GM12878 (cell line): ENCODE results near the gene OPN1MW3. TPM values are rescaled to one million over a fixed set of nuclear protein-coding genes. Genes with fewer than 3 reads are reported as not detected.

Source experiments
- CREB1 ChIP-seq: IDR thresholded peaks from 2 replicates; pipeline ENCODE4 v1.6.1; 2012; ENCODE audit warnings: low read depth, mild to moderate bottlenecking, inconsistent platforms
- EZH2 ChIP-seq: IDR thresholded peaks from 2 replicates; pipeline ENCODE4 v1.6.1; 2012; ENCODE audit warnings: low read depth, mild to moderate bottlenecking, control low read depth, inconsistent platforms, low read length, borderline replicate concordance; ENCODE audit not compliant: control insufficient read depth
- SRF ChIP-seq, 2 experiments: IDR thresholded peaks; 2 replicates each; pipeline ENCODE4 v1.6.1; 2011; ENCODE audit warnings: low read depth in 2 of 2, low read length in 2 of 2, mild to moderate bottlenecking in 1 of 2, moderate library complexity in 1 of 2
- TBL1XR1 ChIP-seq: IDR thresholded peaks from 2 replicates; pipeline ENCODE4 v1.6.1; 2012; ENCODE audit warnings: low read depth, low read length, improper control_type of control experiment
- ZNF24 ChIP-seq: fragments of 450-650 bp; IDR thresholded peaks from 2 replicates; pipeline ENCODE4 v1.6.1; 2017; ENCODE audit warnings: antibody characterized with exemption, mild to moderate bottlenecking
- polyA plus RNA-seq, 11 experiments: library from polyadenylated mRNA; depleted of rRNA in 4 of 11; unstranded in 6 of 11; stranded (reverse) in 5 of 11; fragments of >200 nt; fragmentation: Nextera tagmentation in 4 of 11; fragmentation: Illumina TruSeq in 1 of 11; extraction: Ambion mirVana in 4 of 11; extraction: Trizol in 1 of 11; gene quantifications; 1 replicate in 1 of 11; 2 replicates in 10 of 11; pipeline versions ENCODE4 v1.2.1 to v1.2.3, GENCODE V29; 2011 to 2016; ENCODE audit warnings: inconsistent platforms in 2 of 11, missing spikeins in 2 of 11, low read depth in 1 of 11
- total RNA-seq, 4 experiments: library from RNA; depleted of rRNA in 3 of 4; stranded (reverse); fragments of >200 nt in 3 of 4; fragmentation: Illumina TruSeq in 1 of 4; extraction: Trizol in 1 of 4; gene quantifications; 2 replicates each; pipeline versions ENCODE4 v1.2.1 to v1.2.3, GENCODE V29; 2013 to 2021
- TF ChIP-seq, protein P1 (sequence below): fragments of 450-650 bp; IDR thresholded peaks from 2 replicates; pipeline ENCODE4 v1.6.1; 2016; ENCODE audit warnings: mild to moderate bottlenecking

OPN1MW3 gene
- total and polyA plus RNA-seq, 10 of the 15 experiments (the other 5 are each of a cell fraction or from before 2014, with no cell fraction given) = not detected

DNA sequence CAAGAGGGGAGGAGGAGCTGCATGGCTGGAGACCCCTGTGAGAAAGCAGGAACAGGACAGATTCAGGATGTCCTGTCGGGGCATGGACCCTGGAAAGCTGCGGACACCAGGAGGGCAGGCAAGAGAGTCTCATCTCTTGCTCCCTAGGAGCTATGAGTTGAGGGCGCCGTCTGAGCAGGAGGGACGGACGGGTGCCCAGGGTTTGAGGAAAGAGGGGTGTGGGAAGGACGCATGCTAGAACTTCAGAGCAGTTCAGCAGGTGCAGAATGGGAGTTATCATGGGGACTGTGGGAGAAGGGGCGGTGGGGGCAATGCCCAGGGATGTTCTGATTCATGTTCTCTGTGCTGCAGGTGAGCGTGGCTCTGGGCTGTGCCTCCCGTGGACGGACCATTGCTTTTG lies 63.0 kb downstream of the OPN1MW3 start (continued):
- TF ChIP-seq SRF (IDR thresholded peaks at IDR 0.05; ENCODE audit: low read depth in 2 of 2, low read length in 2 of 2) (no peak), EZH2 (no peak), CREB1 (no peak), ZNF24 (no peak), TBL1XR1 (no peak)
- TF ChIP-seq, protein P1, sequence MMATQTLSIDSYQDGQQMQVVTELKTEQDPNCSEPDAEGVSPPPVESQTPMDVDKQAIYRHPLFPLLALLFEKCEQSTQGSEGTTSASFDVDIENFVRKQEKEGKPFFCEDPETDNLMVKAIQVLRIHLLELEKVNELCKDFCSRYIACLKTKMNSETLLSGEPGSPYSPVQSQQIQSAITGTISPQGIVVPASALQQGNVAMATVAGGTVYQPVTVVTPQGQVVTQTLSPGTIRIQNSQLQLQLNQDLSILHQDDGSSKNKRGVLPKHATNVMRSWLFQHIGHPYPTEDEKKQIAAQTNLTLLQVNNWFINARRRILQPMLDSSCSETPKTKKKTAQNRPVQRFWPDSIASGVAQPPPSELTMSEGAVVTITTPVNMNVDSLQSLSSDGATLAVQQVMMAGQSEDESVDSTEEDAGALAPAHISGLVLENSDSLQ = no peak
- TF ChIP-seq, all 136 proteins: peak for 0

Other genes starting within 250 kb of the OPN1MW3 start
Only the 7 nearest of the 19 such genes appear.
- not detected in 2 replicates for gene OPN1LW, start 113.3 kb upstream of the OPN1MW3 start, total RNA-seq (2014; rRNA removed)
- gene OPN1LW, start 113.3 kb upstream of the OPN1MW3 start, total RNA-seq (2014; rRNA removed; fragmentation: Illumina TruSeq; extraction: Trizol) = not detected in 2 replicates
- not detected in 2 replicates for gene OPN1LW, start 113.3 kb upstream of the OPN1MW3 start, total RNA-seq (2021)
- gene OPN1LW, start 113.3 kb upstream of the OPN1MW3 start, polyA plus RNA-seq (2011; rRNA removed) = not detected in 2 replicates
- gene OPN1LW, start 113.3 kb upstream of the OPN1MW3 start, polyA plus RNA-seq (2014; fragmentation: Illumina TruSeq; extraction: Trizol) = not detected in 2 replicates
- not detected for gene OPN1LW, start 113.3 kb upstream of the OPN1MW3 start, polyA plus RNA-seq (2014; fragmentation: Nextera tagmentation; extraction: Ambion mirVana)
- gene OPN1LW, start 113.3 kb upstream of the OPN1MW3 start, polyA plus RNA-seq (2014; rRNA removed) = not detected in 2 replicates
- gene OPN1LW, start 113.3 kb upstream of the OPN1MW3 start, polyA plus RNA-seq (2016; fragmentation: Nextera tagmentation; extraction: Ambion mirVana) = not detected
- not detected in 2 replicates for gene OPN1MW, start 75.0 kb upstream of the OPN1MW3 start, total RNA-seq (2014; rRNA removed)
- gene OPN1MW, start 75.0 kb upstream of the OPN1MW3 start, total RNA-seq (2014; rRNA removed; fragmentation: Illumina TruSeq; extraction: Trizol) = not detected in 2 replicates
- gene OPN1MW, start 75.0 kb upstream of the OPN1MW3 start, total RNA-seq (2021) = not detected in 2 replicates
- not detected in 2 replicates for gene OPN1MW, start 75.0 kb upstream of the OPN1MW3 start, polyA plus RNA-seq (2011; rRNA removed)
- not detected in 2 replicates for gene OPN1MW, start 75.0 kb upstream of the OPN1MW3 start, polyA plus RNA-seq (2014; fragmentation: Illumina TruSeq; extraction: Trizol)
- gene OPN1MW, start 75.0 kb upstream of the OPN1MW3 start, polyA plus RNA-seq (2014; fragmentation: Nextera tagmentation; extraction: Ambion mirVana) = not detected
- gene OPN1MW, start 75.0 kb upstream of the OPN1MW3 start, polyA plus RNA-seq (2014; rRNA removed) = not detected in 2 replicates
- not detected for gene OPN1MW, start 75.0 kb upstream of the OPN1MW3 start, polyA plus RNA-seq (2016; fragmentation: Nextera tagmentation; extraction: Ambion mirVana)
- not detected in 2 replicates for gene OPN1MW2, start 37.8 kb upstream of the OPN1MW3 start, total RNA-seq (2014; rRNA removed)
- not detected in 2 replicates for gene OPN1MW2, start 37.8 kb upstream of the OPN1MW3 start, total RNA-seq (2014; rRNA removed; fragmentation: Illumina TruSeq; extraction: Trizol)
- gene OPN1MW2, start 37.8 kb upstream of the OPN1MW3 start, total RNA-seq (2021) = not detected in 2 replicates
- not detected in 2 replicates for gene OPN1MW2, start 37.8 kb upstream of the OPN1MW3 start, polyA plus RNA-seq (2011; rRNA removed)
- gene OPN1MW2, start 37.8 kb upstream of the OPN1MW3 start, polyA plus RNA-seq (2014; fragmentation: Illumina TruSeq; extraction: Trizol) = not detected in 2 replicates
- not detected for gene OPN1MW2, start 37.8 kb upstream of the OPN1MW3 start, polyA plus RNA-seq (2014; fragmentation: Nextera tagmentation; extraction: Ambion mirVana)
- not detected in 2 replicates for gene OPN1MW2, start 37.8 kb upstream of the OPN1MW3 start, polyA plus RNA-seq (2014; rRNA removed)
- not detected for gene OPN1MW2, start 37.8 kb upstream of the OPN1MW3 start, polyA plus RNA-seq (2016; fragmentation: Nextera tagmentation; extraction: Ambion mirVana)
- not detected in 2 replicates for gene TEX28, start 37.5 kb downstream of the OPN1MW3 start, total RNA-seq (2014; rRNA removed)
- not detected in 2 replicates for gene TEX28, start 37.5 kb downstream of the OPN1MW3 start, total RNA-seq (2014; rRNA removed; fragmentation: Illumina TruSeq; extraction: Trizol)
- gene TEX28, start 37.5 kb downstream of the OPN1MW3 start, total RNA-seq (2021) = not detected in 2 replicates
- gene TEX28, start 37.5 kb downstream of the OPN1MW3 start, polyA plus RNA-seq (2011; rRNA removed) = not detected in 2 replicates
- not detected in 2 replicates for gene TEX28, start 37.5 kb downstream of the OPN1MW3 start, polyA plus RNA-seq (2014; fragmentation: Illumina TruSeq; extraction: Trizol)
- gene TEX28, start 37.5 kb downstream of the OPN1MW3 start, polyA plus RNA-seq (2014; fragmentation: Nextera tagmentation; extraction: Ambion mirVana) = not detected
- not detected in 2 replicates for gene TEX28, start 37.5 kb downstream of the OPN1MW3 start, polyA plus RNA-seq (2014; rRNA removed)
- not detected for gene TEX28, start 37.5 kb downstream of the OPN1MW3 start, polyA plus RNA-seq (2016; fragmentation: Nextera tagmentation; extraction: Ambion mirVana)
- gene TKTL1, start 38.2 kb downstream of the OPN1MW3 start, total RNA-seq (2014; rRNA removed) = not detected in 2 replicates
- not detected in 2 replicates for gene TKTL1, start 38.2 kb downstream of the OPN1MW3 start, total RNA-seq (2014; rRNA removed; fragmentation: Illumina TruSeq; extraction: Trizol)
- gene TKTL1, start 38.2 kb downstream of the OPN1MW3 start, total RNA-seq (2021) = not detected in 2 replicates
- 0.07 TPM in 1 of 2 replicates, not detected in the other for gene TKTL1, start 38.2 kb downstream of the OPN1MW3 start, polyA plus RNA-seq (2011; rRNA removed)
- gene TKTL1, start 38.2 kb downstream of the OPN1MW3 start, polyA plus RNA-seq (2014; fragmentation: Illumina TruSeq; extraction: Trizol) = 0.01 TPM in 1 of 2 replicates, not detected in the other
- not detected for gene TKTL1, start 38.2 kb downstream of the OPN1MW3 start, polyA plus RNA-seq (2014; fragmentation: Nextera tagmentation; extraction: Ambion mirVana)
- not detected in 2 replicates for gene TKTL1, start 38.2 kb downstream of the OPN1MW3 start, polyA plus RNA-seq (2014; rRNA removed)
- not detected for gene TKTL1, start 38.2 kb downstream of the OPN1MW3 start, polyA plus RNA-seq (2016; fragmentation: Nextera tagmentation; extraction: Ambion mirVana)
- 379 and 459 TPM in 2 replicates for gene FLNA, start 117.1 kb downstream of the OPN1MW3 start, total RNA-seq (2014; rRNA removed)
- gene FLNA, start 117.1 kb downstream of the OPN1MW3 start, total RNA-seq (2014; rRNA removed; fragmentation: Illumina TruSeq; extraction: Trizol) = 128 and 137 TPM in 2 replicates
- 617 and 643 TPM in 2 replicates for gene FLNA, start 117.1 kb downstream of the OPN1MW3 start, total RNA-seq (2021)
- gene FLNA, start 117.1 kb downstream of the OPN1MW3 start, polyA plus RNA-seq (2011; rRNA removed) = 22.1 and 56.9 TPM in 2 replicates
- gene FLNA, start 117.1 kb downstream of the OPN1MW3 start, polyA plus RNA-seq (2014; fragmentation: Illumina TruSeq; extraction: Trizol) = 52.0 and 174 TPM in 2 replicates
- 10 to 100 TPM in 1 of 2 experiments, 1 to 10 TPM in 1; 5.1 to 30.6 TPM for gene FLNA, start 117.1 kb downstream of the OPN1MW3 start, polyA plus RNA-seq (2014; fragmentation: Nextera tagmentation; extraction: Ambion mirVana)
- 168 and 269 TPM in 2 replicates for gene FLNA, start 117.1 kb downstream of the OPN1MW3 start, polyA plus RNA-seq (2014; rRNA removed)
- 100 to 1,000 TPM; 344 to 347 TPM for gene FLNA, start 117.1 kb downstream of the OPN1MW3 start, polyA plus RNA-seq (2016; fragmentation: Nextera tagmentation; extraction: Ambion mirVana)
- 13.1 and 16.0 TPM in 2 replicates for gene EMD, start 121.7 kb downstream of the OPN1MW3 start, total RNA-seq (2014; rRNA removed)
- gene EMD, start 121.7 kb downstream of the OPN1MW3 start, total RNA-seq (2014; rRNA removed; fragmentation: Illumina TruSeq; extraction: Trizol) = 26.7 and 27.1 TPM in 2 replicates
- gene EMD, start 121.7 kb downstream of the OPN1MW3 start, total RNA-seq (2021) = 58.5 and 59.3 TPM in 2 replicates
- 15.3 and 23.3 TPM in 2 replicates for gene EMD, start 121.7 kb downstream of the OPN1MW3 start, polyA plus RNA-seq (2011; rRNA removed)
- 63.8 and 83.3 TPM in 2 replicates for gene EMD, start 121.7 kb downstream of the OPN1MW3 start, polyA plus RNA-seq (2014; fragmentation: Illumina TruSeq; extraction: Trizol)
- gene EMD, start 121.7 kb downstream of the OPN1MW3 start, polyA plus RNA-seq (2014; fragmentation: Nextera tagmentation; extraction: Ambion mirVana) = 1 to 10 TPM in 1 of 2 experiments, under 1 TPM in 1; 0.76 to 1.9 TPM
- gene EMD, start 121.7 kb downstream of the OPN1MW3 start, polyA plus RNA-seq (2014; rRNA removed) = 63.9 TPM in 2 replicates
- gene EMD, start 121.7 kb downstream of the OPN1MW3 start, polyA plus RNA-seq (2016; fragmentation: Nextera tagmentation; extraction: Ambion mirVana) = 100 to 1,000 TPM in 1 of 2 experiments, 10 to 100 TPM in 1; 89.5 to 100 TPM